ENCODE results near the gene ROR1. TPM values are rescaled to one million over a fixed set of nuclear protein-coding genes. Genes with fewer than 3 reads are reported as not detected.

Gene ROR1
- total and polyA plus RNA-seq, 2 donors (not counting 3 experiments of a cell fraction or from before 2014, with no cell fraction given) = 2.6 to 3.5 TPM

DNA sequence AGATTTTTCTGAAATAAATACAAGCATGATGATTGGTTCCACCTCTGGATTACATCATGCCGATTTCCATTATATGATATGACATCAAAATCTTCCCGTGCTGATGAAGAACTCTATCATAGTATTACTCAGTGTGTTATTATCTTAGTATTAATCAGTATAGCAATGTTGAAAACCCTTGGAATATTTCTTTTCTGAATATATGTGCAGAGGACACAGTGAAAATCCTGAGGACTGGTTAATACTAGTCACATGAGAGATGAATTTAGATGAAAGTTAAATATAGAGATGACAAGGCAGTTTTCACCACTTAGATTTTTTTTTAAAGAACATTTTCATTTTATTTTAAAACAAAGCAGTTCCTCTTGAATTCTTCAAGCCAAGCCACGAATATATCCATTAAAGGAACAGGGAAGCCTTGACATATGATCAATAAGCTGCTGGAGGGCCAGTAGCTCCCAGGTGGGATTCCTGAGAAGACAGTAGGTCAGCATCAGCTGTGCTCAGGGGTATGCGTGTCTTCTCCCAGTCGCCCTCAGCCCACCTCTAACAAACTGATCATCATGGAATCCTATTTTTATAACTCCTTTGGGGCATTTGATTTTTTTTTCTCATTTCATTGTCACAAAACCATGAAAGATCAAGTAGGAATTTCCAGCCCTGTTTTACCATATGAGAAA lies 373.4 kb downstream of the ROR1 start:
- ChIA-PET POLR2A (no interaction called here), CTCF (interaction anchor here (1.1 to 1.5 kb wide), 3 partner anchors 10 to 455 kb away, joined by 3 to 4 read pairs (median 3); no protein-coding TSS in a partner anchor)
- BruUV-seq (replicated peaks) = no TSS peak
- no peak overlapping the region for H3K4me3 ChIP-seq (replicated peaks in 1 of 3; ENCODE audit: insufficient read depth in 1 of 3, low read depth in 1 of 3, low read length in 3 of 3)
- H3K9ac ChIP-seq (replicated peaks; ENCODE audit: extremely low read depth, insufficient read depth, low read length) = no peak overlapping the region
- no peaks in the 10 kb centered on the region for H4K20me1 ChIP-seq (replicated peaks; ENCODE audit: control insufficient read depth, extremely low read depth, insufficient read depth, low read length)
- H3K4me1 ChIP-seq (ENCODE audit: control insufficient read depth, extremely low read depth, insufficient read depth, low read length) = no peaks in the 10 kb centered on the region
- H3K9me1 ChIP-seq (replicated peaks; ENCODE audit: control insufficient read depth, extremely low read depth, insufficient read depth, low read length) = no peaks in the 10 kb centered on the region
- no peak overlapping the region for H3K4me2 ChIP-seq (ENCODE audit: insufficient read depth, low read length)
- no peaks in the 10 kb centered on the region for H3K9me3 ChIP-seq (replicated peaks; ENCODE audit: control insufficient read depth, insufficient read depth, low read length)
- dilution Hi-C loops (cut with MboI; ENCODE audit: extremely low pct_ligation_motif_present, low sequenced_read_pairs) (loop anchor here (25.0 kb wide), 1 partner anchor 460 kb away; no protein-coding TSS in a partner anchor), intact Hi-C loops (cut with micrococcal nuclease) (no loop called here)
- H3K27ac ChIP-seq (ENCODE audit: insufficient read depth, low read depth, low read length) = no peak overlapping the region
- FAIRE-seq = no peak
- H2AFZ ChIP-seq (ENCODE audit: low read depth, low read length) = no peak overlapping the region
- TF ChIP-seq FOS (IDR thresholded peaks at IDR 0.05; ENCODE audit: borderline replicate concordance, insufficient read depth, low read length) (no peak), JUN (IDR thresholded peaks at IDR 0.05; ENCODE audit: borderline replicate concordance, insufficient read depth, insufficient read length, low read depth) (no peak), GATA2 (IDR thresholded peaks at IDR 0.05; ENCODE audit: insufficient read depth, insufficient read length, low read depth, low read length) (no peak), MYC (IDR thresholded peaks at IDR 0.05; ENCODE audit: low read depth, low read length) (no peak), POLR2A (IDR thresholded peaks at IDR 0.05; ENCODE audit: low read depth, low read length) (no peak), POLR2AphosphoS5 (IDR thresholded peaks at IDR 0.05; ENCODE audit: insufficient read depth, low read depth, low read length) (no peak), EZH2 (IDR thresholded peaks at IDR 0.05; ENCODE audit: borderline replicate concordance, low read depth, low read length, severe bottlenecking) (no peak)
- TF ChIP-seq, protein P1, sequence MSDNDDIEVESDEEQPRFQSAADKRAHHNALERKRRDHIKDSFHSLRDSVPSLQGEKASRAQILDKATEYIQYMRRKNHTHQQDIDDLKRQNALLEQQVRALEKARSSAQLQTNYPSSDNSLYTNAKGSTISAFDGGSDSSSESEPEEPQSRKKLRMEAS (IDR thresholded peaks at IDR 0.05; ENCODE audit: insufficient read depth, insufficient read length) = no peak
- TF ChIP-seq, protein P2, sequence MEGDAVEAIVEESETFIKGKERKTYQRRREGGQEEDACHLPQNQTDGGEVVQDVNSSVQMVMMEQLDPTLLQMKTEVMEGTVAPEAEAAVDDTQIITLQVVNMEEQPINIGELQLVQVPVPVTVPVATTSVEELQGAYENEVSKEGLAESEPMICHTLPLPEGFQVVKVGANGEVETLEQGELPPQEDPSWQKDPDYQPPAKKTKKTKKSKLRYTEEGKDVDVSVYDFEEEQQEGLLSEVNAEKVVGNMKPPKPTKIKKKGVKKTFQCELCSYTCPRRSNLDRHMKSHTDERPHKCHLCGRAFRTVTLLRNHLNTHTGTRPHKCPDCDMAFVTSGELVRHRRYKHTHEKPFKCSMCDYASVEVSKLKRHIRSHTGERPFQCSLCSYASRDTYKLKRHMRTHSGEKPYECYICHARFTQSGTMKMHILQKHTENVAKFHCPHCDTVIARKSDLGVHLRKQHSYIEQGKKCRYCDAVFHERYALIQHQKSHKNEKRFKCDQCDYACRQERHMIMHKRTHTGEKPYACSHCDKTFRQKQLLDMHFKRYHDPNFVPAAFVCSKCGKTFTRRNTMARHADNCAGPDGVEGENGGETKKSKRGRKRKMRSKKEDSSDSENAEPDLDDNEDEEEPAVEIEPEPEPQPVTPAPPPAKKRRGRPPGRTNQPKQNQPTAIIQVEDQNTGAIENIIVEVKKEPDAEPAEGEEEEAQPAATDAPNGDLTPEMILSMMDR (IDR thresholded peaks at IDR 0.05; ENCODE audit: extremely low read depth in 1 of 2, insufficient read depth in 1 of 2, low read depth in 1 of 2, low read length in 2 of 2) = no peak
- H3K79me2 ChIP-seq (ENCODE audit: control insufficient read depth, insufficient read depth, low read length) = no peaks in the 10 kb centered on the region
- no peaks in the 10 kb centered on the region for H3K27me3 ChIP-seq (ENCODE audit: control insufficient read depth in 2 of 2, insufficient read depth in 2 of 2, low read length in 2 of 2)
- no peak for DNase-seq (ENCODE audit: low read depth, low spot score)
- no peaks in the 10 kb centered on the region for H3K36me3 ChIP-seq (ENCODE audit: control insufficient read depth in 2 of 2, extremely low read depth in 1 of 2, insufficient read depth in 2 of 2, low read length in 2 of 2)

Data from endothelial cell of umbilical vein (primary cell).